A549 (cell line): ENCODE results near the gene SUMO3. TPM values are rescaled to one million over a fixed set of nuclear protein-coding genes. Genes with fewer than 3 reads are reported as not detected.

Experiments
- ATAC-seq, 2 experiments: fragments of 200-7000 bp in 1 of 2; fragments of >200 bp in 1 of 2; cut with Nextera tagmentation in 1 of 2; cut with Tn5 transposase in 1 of 2; 3 replicates each; pipeline versions ENCODE4 v1.8.0 to v1.9.1; 2018 to 2020; ENCODE audit warnings: mild to moderate bottlenecking in 1 of 2, moderate library complexity in 1 of 2
- CTCF ChIA-PET: fragments of 300-600 bp; sonication (Branson Sonifier 250); formaldehyde crosslinking; extraction: SDS; loops from one replicate; lab custom pipeline; 2021; ENCODE audit warnings: antibody characterized with exemption, inconsistent platforms; lab: Yijun Ruan, JAX
- POLR2A ChIA-PET: fragments of 350-600 bp; formaldehyde crosslinking; extraction: SDS; loops from one replicate; lab custom pipeline; 2021; ENCODE audit warnings: antibody characterized with exemption, inconsistent platforms; lab: Yijun Ruan, JAX
- DNase-seq, 2 experiments: peaks; one replicate each; pipeline versions ENCODE4 v3.0.0 to v3.0.0-alpha.2; 2011 to 2016; ENCODE audit warnings: low read depth in 1 of 2, low spot score in 1 of 2
- FAIRE-seq: peaks from 2 replicates; lab custom pipeline; 2011; peaks lifted over from hg19 to GRCh38; lab: Jason Lieb, UNC
- H3K27ac ChIP-seq, 2 experiments: fragments of >200 bp; sonication (Bioruptor Twin); formaldehyde crosslinking; 3 replicates each; pipeline ENCODE4 v1.5.1; 2016 to 2017
- H3K4me1 ChIP-seq: fragments of >200 bp; sonication (Bioruptor Twin); formaldehyde crosslinking; 3 replicates; pipeline ENCODE4 v1.6.1; 2016
- H3K4me2 ChIP-seq: fragments of >200 bp; sonication (Bioruptor Twin); formaldehyde crosslinking; 3 replicates; pipeline ENCODE4 v1.6.1; 2016
- H3K4me3 ChIP-seq: fragments of >200 bp; sonication (Bioruptor Twin); formaldehyde crosslinking; 3 replicates; pipeline ENCODE4 v1.5.1; 2016
- H3K9me3 ChIP-seq: fragments of >200 bp; sonication (Bioruptor Twin); formaldehyde crosslinking; 3 replicates; pipeline ENCODE4 v1.6.1; 2016
- ATOH8 ChIP-seq: fragments of 250-450 bp; sonication (Bioruptor Pico); IDR thresholded peaks from 2 replicates; pipeline ENCODE4 v1.5.0; 2020; ENCODE audit warnings: low read depth, mild to moderate bottlenecking, moderate library complexity
- CBX8 ChIP-seq: fragments of 200-600 bp; sonication (generic); IDR thresholded peaks from 2 replicates; pipeline ENCODE4 v1.6.1; 2016
- CEBPB ChIP-seq, 2 experiments: fragments of >200 bp in 1 of 2; sonication (Bioruptor Twin) in 1 of 2; formaldehyde crosslinking in 1 of 2; IDR thresholded peaks; 2 replicates each; pipeline ENCODE4 v1.6.1; 2012 to 2016
- ELK1 ChIP-seq: fragments of 150-350 bp; IDR thresholded peaks from 2 replicates; pipeline ENCODE4 v1.6.1; 2014; ENCODE audit warnings: low read depth, mild to moderate bottlenecking, low read length
- EP300 ChIP-seq, 2 experiments: fragments of >200 bp; sonication (Bioruptor Twin); formaldehyde crosslinking; IDR thresholded peaks; 2 replicates in 1 of 2; 3 replicates in 1 of 2; pipeline ENCODE4 v1.6.1; 2016 to 2017
- FOSB ChIP-seq: fragments of 250-450 bp; sonication (Bioruptor Pico); IDR thresholded peaks from 2 replicates; pipeline ENCODE4 v1.5.0; 2020; ENCODE audit warnings: mild to moderate bottlenecking, moderate library complexity
- MAZ ChIP-seq: fragments of 150-350 bp; IDR thresholded peaks from 2 replicates; pipeline ENCODE4 v1.6.1; 2014; ENCODE audit warnings: antibody characterized with exemption, low read depth, low read length, borderline replicate concordance
- MYC ChIP-seq: IDR thresholded peaks from 2 replicates; pipeline ENCODE4 v1.6.1; 2012; ENCODE audit warnings: mild to moderate bottlenecking, inconsistent platforms, low read length, improper control_type of control experiment, borderline replicate concordance
- NPAS2 ChIP-seq: fragments of 250-450 bp; sonication (Bioruptor Pico); IDR thresholded peaks from 2 replicates; pipeline ENCODE4 v1.8.0; 2022; ENCODE audit warnings: mild to moderate bottlenecking, moderate library complexity, borderline replicate concordance
- RFX5 ChIP-seq: fragments of 450-650 bp; IDR thresholded peaks from 2 replicates; pipeline ENCODE4 v1.7.1; 2014; ENCODE audit warnings: antibody characterized with exemption, mild to moderate bottlenecking, moderate library complexity
- WGBS: methylation state at CpG from one replicate; pipeline ENCODE4 v1.1.6; 2017; ENCODE audit errors: missing lambda C conversion rate; 5-methylcytosine and 5-hydroxymethylcytosine counted together
- polyA plus RNA-seq, 4 experiments: library from polyadenylated mRNA; depleted of rRNA in 3 of 4; stranded (reverse); fragments of >200 nt; fragmentation: RNase III in 1 of 4; extraction: RNeasy Plus Mini Kit Qiagen cat#74134 plus additional on column Dnase treatment in 1 of 4; gene quantifications; 2 replicates in 3 of 4; 3 replicates in 1 of 4; pipeline ENCODE4 v1.2.3, GENCODE V29; 2011 to 2017
- TF ChIP-seq, protein P1 (sequence below): fragments of >200 bp; sonication (Bioruptor Twin); formaldehyde crosslinking; IDR thresholded peaks from 3 replicates; pipeline ENCODE4 v1.5.1; 2016
- TF ChIP-seq, protein P2 (sequence below): fragments of 200-600 bp; sonication (generic); IDR thresholded peaks from 2 replicates; pipeline ENCODE4 v1.6.1; 2016; ENCODE audit warnings: antibody characterized with exemption, mild to moderate bottlenecking, moderate library complexity

The SUMO3 gene
- polyA plus RNA-seq, 2 of the 4 experiments (the other 2 are of a cell fraction), result 78.4 to 110 TPM

DNA sequence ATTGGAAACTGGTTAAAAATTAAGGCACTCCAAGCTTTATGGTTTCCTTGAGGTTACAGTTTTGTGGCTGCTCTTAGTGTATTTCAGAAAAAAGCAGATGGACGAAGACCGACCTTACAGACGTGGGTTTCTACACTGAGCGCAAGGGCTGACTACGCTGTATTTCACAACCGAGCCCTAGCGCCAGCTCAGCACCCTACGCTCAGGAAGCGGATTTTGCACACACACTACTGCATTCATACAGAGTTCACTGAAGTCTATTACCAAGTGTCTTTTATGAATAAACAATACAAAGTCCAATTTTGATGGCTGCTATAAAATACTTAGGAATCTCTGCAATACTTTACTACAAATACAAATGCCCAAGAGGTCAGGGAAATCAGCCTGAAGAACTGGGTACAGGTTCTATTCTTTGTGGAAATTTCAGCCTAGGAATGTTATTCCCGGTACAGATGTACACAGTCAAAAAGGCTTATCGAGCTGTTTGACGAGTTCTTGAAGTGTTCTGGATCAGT, 31.8 kb upstream of the SUMO3 start:
- no peak overlapping the region for H3K27ac ChIP-seq
- FAIRE-seq, result no peak
- H3K9me3 ChIP-seq, result no peaks in the 10 kb centered on the region
- H3K4me3 ChIP-seq, result no peak overlapping the region
- 95% methylated on average over 12 of the region's 12 CpGs for WGBS
- TF ChIP-seq ELK1 (no peak), ATOH8 (CRISPR knock-in tag) (no peak), FOSB (CRISPR knock-in tag) (no peak), MYC (no peak), CEBPB (IDR thresholded peaks at IDR 0.05) (no peak)
- TF ChIP-seq, protein P1, sequence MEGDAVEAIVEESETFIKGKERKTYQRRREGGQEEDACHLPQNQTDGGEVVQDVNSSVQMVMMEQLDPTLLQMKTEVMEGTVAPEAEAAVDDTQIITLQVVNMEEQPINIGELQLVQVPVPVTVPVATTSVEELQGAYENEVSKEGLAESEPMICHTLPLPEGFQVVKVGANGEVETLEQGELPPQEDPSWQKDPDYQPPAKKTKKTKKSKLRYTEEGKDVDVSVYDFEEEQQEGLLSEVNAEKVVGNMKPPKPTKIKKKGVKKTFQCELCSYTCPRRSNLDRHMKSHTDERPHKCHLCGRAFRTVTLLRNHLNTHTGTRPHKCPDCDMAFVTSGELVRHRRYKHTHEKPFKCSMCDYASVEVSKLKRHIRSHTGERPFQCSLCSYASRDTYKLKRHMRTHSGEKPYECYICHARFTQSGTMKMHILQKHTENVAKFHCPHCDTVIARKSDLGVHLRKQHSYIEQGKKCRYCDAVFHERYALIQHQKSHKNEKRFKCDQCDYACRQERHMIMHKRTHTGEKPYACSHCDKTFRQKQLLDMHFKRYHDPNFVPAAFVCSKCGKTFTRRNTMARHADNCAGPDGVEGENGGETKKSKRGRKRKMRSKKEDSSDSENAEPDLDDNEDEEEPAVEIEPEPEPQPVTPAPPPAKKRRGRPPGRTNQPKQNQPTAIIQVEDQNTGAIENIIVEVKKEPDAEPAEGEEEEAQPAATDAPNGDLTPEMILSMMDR, result no peak
- TF ChIP-seq, protein P2, sequence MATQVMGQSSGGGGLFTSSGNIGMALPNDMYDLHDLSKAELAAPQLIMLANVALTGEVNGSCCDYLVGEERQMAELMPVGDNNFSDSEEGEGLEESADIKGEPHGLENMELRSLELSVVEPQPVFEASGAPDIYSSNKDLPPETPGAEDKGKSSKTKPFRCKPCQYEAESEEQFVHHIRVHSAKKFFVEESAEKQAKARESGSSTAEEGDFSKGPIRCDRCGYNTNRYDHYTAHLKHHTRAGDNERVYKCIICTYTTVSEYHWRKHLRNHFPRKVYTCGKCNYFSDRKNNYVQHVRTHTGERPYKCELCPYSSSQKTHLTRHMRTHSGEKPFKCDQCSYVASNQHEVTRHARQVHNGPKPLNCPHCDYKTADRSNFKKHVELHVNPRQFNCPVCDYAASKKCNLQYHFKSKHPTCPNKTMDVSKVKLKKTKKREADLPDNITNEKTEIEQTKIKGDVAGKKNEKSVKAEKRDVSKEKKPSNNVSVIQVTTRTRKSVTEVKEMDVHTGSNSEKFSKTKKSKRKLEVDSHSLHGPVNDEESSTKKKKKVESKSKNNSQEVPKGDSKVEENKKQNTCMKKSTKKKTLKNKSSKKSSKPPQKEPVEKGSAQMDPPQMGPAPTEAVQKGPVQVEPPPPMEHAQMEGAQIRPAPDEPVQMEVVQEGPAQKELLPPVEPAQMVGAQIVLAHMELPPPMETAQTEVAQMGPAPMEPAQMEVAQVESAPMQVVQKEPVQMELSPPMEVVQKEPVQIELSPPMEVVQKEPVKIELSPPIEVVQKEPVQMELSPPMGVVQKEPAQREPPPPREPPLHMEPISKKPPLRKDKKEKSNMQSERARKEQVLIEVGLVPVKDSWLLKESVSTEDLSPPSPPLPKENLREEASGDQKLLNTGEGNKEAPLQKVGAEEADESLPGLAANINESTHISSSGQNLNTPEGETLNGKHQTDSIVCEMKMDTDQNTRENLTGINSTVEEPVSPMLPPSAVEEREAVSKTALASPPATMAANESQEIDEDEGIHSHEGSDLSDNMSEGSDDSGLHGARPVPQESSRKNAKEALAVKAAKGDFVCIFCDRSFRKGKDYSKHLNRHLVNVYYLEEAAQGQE, result no peak
- TF ChIP-seq, all 56 proteins: peak for 0
- ATAC-seq (no peak), DNase-seq (no peak)
- Histone ChIP-seq H3K4me1 (peaks cover 12% of the 10 kb centered on the region), H3K4me2 (no peak overlapping the region)
- ChIA-PET POLR2A (no interaction called here), CTCF (interaction anchor here (1.3 to 3.1 kb wide), 3 partner anchors 11 to 83 kb away, joined by 3 to 14 read pairs (median 4); partner anchors contain the start of gene UBE2G2)

- TF ChIP-seq CBX8 (no peak), RFX5 (no peak), NPAS2 (CRISPR knock-in tag) (no peak), MAZ (no peak), EP300 (IDR thresholded peaks at IDR 0.05) (no peak)
- TF ChIP-seq, protein P1, result no peak
- WGBS, result 97% methylated on average over 20 of the region's 36 CpGs
- ChIA-PET CTCF (interaction anchor here (3.1 kb wide), 1 partner anchor 84 kb away, joined by 14 read pairs; no protein-coding TSS in a partner anchor), POLR2A (no interaction called here)
- no peak overlapping the region for H3K4me3 ChIP-seq
- ATAC-seq (no peak), FAIRE-seq (no peak), DNase-seq (no peak)
- no peak overlapping the region for H3K4me2 ChIP-seq
- peaks cover 12% of the 10 kb centered on the region for H3K4me1 ChIP-seq
- H3K27ac ChIP-seq, result no peak overlapping the region
- H3K9me3 ChIP-seq, result no peaks in the 10 kb centered on the region
Measured at GRCh38 chr21:44848821-44849521, 31.1 kb upstream of the SUMO3 start.
